ENCODE data around the gene GRIK5.

GRCh38 chr19:41968751-41969595 is 101.0 kb downstream of the GRIK5 start:
- TF ChIP-seq CEBPB (IDR thresholded peaks at IDR 0.05; ENCODE audit: low read depth, low read length) (no peak), CTCF (IDR thresholded peaks at IDR 0.05; ENCODE audit: control extremely low read depth in 1 of 3, insufficient read depth in 1 of 3, low read depth in 1 of 3, low read length in 3 of 3) (no peak), CTBP2 (IDR thresholded peaks at IDR 0.05; ENCODE audit: borderline replicate concordance, insufficient read depth, insufficient read length, low read length) (no peak)
